GM23338 (cell line): ENCODE data around the gene GNS. TPM values are rescaled to one million over a fixed set of nuclear protein-coding genes. Genes with fewer than 3 reads are reported as not detected.

Experiments used
- ATAC-seq: fragments of 200-7000 bp; cut with Tn5 transposase; 3 replicates; pipeline ENCODE4 v1.9.1; 2020
- DNase-seq: peaks from one replicate; pipeline ENCODE4 v3.0.0-alpha.2; 2015; ENCODE audit warnings: low spot score
- H2AFZ ChIP-seq: fragments of 200-600 bp; sonication (generic); 2 replicates; pipeline ENCODE4 v1.8.0; 2016; ENCODE audit warnings: antibody characterized with exemption, mild to moderate bottlenecking, moderate library complexity
- H3F3A ChIP-seq: fragments of 200-600 bp; sonication (generic); replicated peaks from 2 replicates; pipeline ENCODE4 v1.8.0; 2017; ENCODE audit warnings: antibody characterized with exemption, mixed run types, low read depth
- H3K27ac ChIP-seq: fragments of 200-600 bp; sonication (generic); 2 replicates; pipeline ENCODE4 v1.6.1; 2016; ENCODE audit warnings: low read depth
- H3K27me3 ChIP-seq: fragments of 200-600 bp; sonication (generic); 2 replicates; pipeline ENCODE4 v1.8.0; 2016; ENCODE audit warnings: mild to moderate bottlenecking, mixed run types, moderate library complexity; ENCODE audit not compliant: insufficient read depth
- H3K36me3 ChIP-seq: fragments of 200-600 bp; sonication (generic); 2 replicates; pipeline ENCODE4 v1.8.0; 2016; ENCODE audit warnings: mild to moderate bottlenecking; ENCODE audit not compliant: insufficient read depth
- H3K4me1 ChIP-seq: fragments of 200-600 bp; sonication (generic); 2 replicates; pipeline ENCODE4 v1.8.0; 2016; ENCODE audit warnings: mild to moderate bottlenecking, moderate library complexity; ENCODE audit not compliant: insufficient read depth
- H3K4me2 ChIP-seq: fragments of 200-600 bp; sonication (generic); 2 replicates; pipeline ENCODE4 v1.7.1; 2017; ENCODE audit warnings: mixed run types
- H3K4me3 ChIP-seq: fragments of 200-600 bp; sonication (generic); 2 replicates; pipeline ENCODE4 v1.6.1; 2016; ENCODE audit warnings: mixed run types
- H3K79me2 ChIP-seq: fragments of 200-600 bp; sonication (generic); replicated peaks from 2 replicates; pipeline ENCODE4 v1.8.0; 2017; ENCODE audit warnings: mild to moderate bottlenecking; ENCODE audit not compliant: insufficient read depth
- H3K9me2 ChIP-seq: fragments of 200-600 bp; sonication (generic); 2 replicates; pipeline ENCODE4 v1.8.0; 2017; ENCODE audit not compliant: insufficient read depth
- H4K20me1 ChIP-seq: fragments of 200-600 bp; sonication (generic); replicated peaks from 2 replicates; pipeline ENCODE4 v1.8.0; 2017; ENCODE audit warnings: mild to moderate bottlenecking; ENCODE audit not compliant: insufficient read depth
- H3K27ac Mint-ChIP-seq: 2 replicates; pipeline ENCODE4 v1.8.0; 2020; ENCODE audit warnings: inconsistent platforms, mild to moderate bottlenecking, moderate library complexity, mixed read lengths
- H3K27me3 Mint-ChIP-seq: 3 replicates; pipeline ENCODE4 v1.8.0; 2022; ENCODE audit warnings: low read depth, mild to moderate bottlenecking, moderate library complexity, mixed read lengths, inconsistent platforms; ENCODE audit not compliant: insufficient read depth, poor library complexity
- H3K36me3 Mint-ChIP-seq: 3 replicates; pipeline ENCODE4 v1.8.0; 2021; ENCODE audit warnings: low read depth, mild to moderate bottlenecking, inconsistent platforms, moderate library complexity, mixed read lengths
- H3K4me1 Mint-ChIP-seq: 3 replicates; pipeline ENCODE4 v1.8.0; 2020; ENCODE audit warnings: mild to moderate bottlenecking, inconsistent platforms, mixed read lengths
- H3K4me3 Mint-ChIP-seq: 3 replicates; pipeline ENCODE4 v1.8.0; 2021; ENCODE audit warnings: moderate library complexity, mild to moderate bottlenecking, inconsistent platforms, mixed read lengths
- H3K9me3 Mint-ChIP-seq: 3 replicates; pipeline ENCODE4 v1.8.0; 2020; ENCODE audit warnings: moderate library complexity, mild to moderate bottlenecking, inconsistent platforms, mixed read lengths
- CREB1 ChIP-seq: fragments of 250-450 bp; sonication (Bioruptor Pico); IDR thresholded peaks from 2 replicates; pipeline ENCODE4 v1.5.0; 2020; ENCODE audit warnings: low read depth, mild to moderate bottlenecking, moderate library complexity
- CTCF ChIP-seq, 2 experiments: fragments of 200-600 bp in 1 of 2; sonication (generic) in 1 of 2; conservative IDR thresholded peaks; 2 replicates each; pipeline versions ENCODE4 v1.5.1 to v1.6.1; 2016 to 2017; ENCODE audit warnings: antibody characterized with exemption in 2 of 2, low read depth in 2 of 2, mild to moderate bottlenecking in 2 of 2, moderate library complexity in 1 of 2
- EZH2 ChIP-seq: fragments of 200-600 bp; sonication (generic); IDR thresholded peaks from one replicate; pipeline ENCODE4 v1.8.0; 2017; ENCODE audit warnings: antibody characterized with exemption, mild to moderate bottlenecking, low read depth; ENCODE audit not compliant: unreplicated experiment
- EZH2phosphoT487 ChIP-seq: fragments of 200-600 bp; sonication (generic); IDR thresholded peaks from one replicate; pipeline ENCODE4 v1.8.1; 2018; ENCODE audit warnings: antibody characterized with exemption; ENCODE audit not compliant: unreplicated experiment
- JUNB ChIP-seq: IDR thresholded peaks from one replicate; pipeline ENCODE4 v1.6.1; 2016; ENCODE audit warnings: antibody characterized with exemption; ENCODE audit not compliant: unreplicated experiment
- NANOG ChIP-seq: IDR thresholded peaks from 2 replicates; pipeline ENCODE4 v1.6.1; 2016; ENCODE audit warnings: antibody characterized with exemption, borderline replicate concordance
- POLR2AphosphoS5 ChIP-seq: IDR thresholded peaks from 2 replicates; pipeline ENCODE4 v1.6.1; 2016; ENCODE audit warnings: antibody characterized with exemption, low read depth
- STAT1 ChIP-seq: IDR thresholded peaks from one replicate; pipeline ENCODE4 v1.6.1; 2016; ENCODE audit warnings: antibody characterized with exemption; ENCODE audit not compliant: unreplicated experiment
- ZNF114 ChIP-seq: fragments of 250-450 bp; sonication (Bioruptor Pico); IDR thresholded peaks from 2 replicates; pipeline ENCODE4 v1.5.0; 2020; ENCODE audit warnings: mild to moderate bottlenecking, moderate library complexity
- ZNF331 ChIP-seq: fragments of 250-450 bp; sonication (Bioruptor Pico); IDR thresholded peaks from 2 replicates; pipeline ENCODE4 v1.5.0; 2020; ENCODE audit warnings: low read depth, mild to moderate bottlenecking, moderate library complexity
- ZNF462 ChIP-seq: fragments of 250-450 bp; sonication (Bioruptor Pico); IDR thresholded peaks from 2 replicates; pipeline ENCODE4 v1.5.0; 2020; ENCODE audit warnings: mild to moderate bottlenecking, moderate library complexity
- polyA plus RNA-seq: library from polyadenylated mRNA; unstranded; fragments of >200 nt; fragmentation: Nextera tagmentation; extraction: Ambion mirVana; gene quantifications from 2 replicates; pipeline ENCODE4 v1.2.1, GENCODE V29; 2016
- total RNA-seq: library from RNA; depleted of rRNA; stranded (reverse); fragments of >200 nt; shearing (Covaris generic); gene quantifications from 2 replicates; pipeline ENCODE4 v1.2.3, GENCODE V29; 2014
- TF ChIP-seq, protein P1 (sequence below): IDR thresholded peaks from one replicate; pipeline ENCODE4 v1.6.1; 2018; ENCODE audit warnings: antibody characterized with exemption; ENCODE audit not compliant: unreplicated experiment
- TF ChIP-seq, protein P2 (sequence below): IDR thresholded peaks from 2 replicates; pipeline ENCODE4 v1.6.1; 2016; ENCODE audit warnings: antibody characterized with exemption

Gene GNS
- total and polyA plus RNA-seq, 2 experiments from 2014 or later = 12.3 to 34.9 TPM

DNA sequence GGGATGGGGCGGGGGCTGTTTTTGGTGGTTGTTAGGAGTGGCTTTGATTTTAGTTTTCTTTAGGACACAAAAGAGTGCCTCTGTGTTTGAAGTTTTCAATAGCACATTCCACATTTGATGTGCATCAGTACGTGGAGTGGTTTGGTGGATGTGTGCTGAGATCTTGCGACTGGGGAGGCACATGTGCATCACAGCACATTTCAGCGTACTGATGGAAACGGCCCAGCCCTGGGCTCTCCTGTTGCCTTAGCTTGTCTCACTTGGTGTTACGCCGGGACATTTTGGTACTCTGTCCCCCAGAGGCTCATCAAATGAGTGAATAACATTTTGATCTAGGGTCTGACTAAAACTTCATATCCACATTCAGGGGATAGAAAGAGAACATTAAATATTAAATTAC, 70.5 kb downstream of the GNS start:
- H3K27ac Mint-ChIP-seq = 0 out of 2 replicates have a peak overlapping the region, but pooled peaks have one; percentile 54
- no peak overlapping the region for H3K4me2 ChIP-seq
- peaks cover 35% of the 10 kb centered on the region for H3K4me1 Mint-ChIP-seq
- no peak overlapping the region for H2AFZ ChIP-seq
- H3K27me3 ChIP-seq = no peaks in the 10 kb centered on the region
- TF ChIP-seq ZNF331 (CRISPR knock-in tag) (no peak), CTCF (conservative IDR thresholded peaks at IDR 0.05; ENCODE audit: low read depth in 2 of 2) (no peak), ZNF462 (CRISPR knock-in tag) (no peak), NANOG (no peak), ZNF114 (CRISPR knock-in tag) (no peak), POLR2AphosphoS5 (no peak), EZH2phosphoT487 (no peak), STAT1 (no peak), JUNB (no peak), CREB1 (CRISPR knock-in tag) (no peak), EZH2 (no peak)
- TF ChIP-seq, protein P1, sequence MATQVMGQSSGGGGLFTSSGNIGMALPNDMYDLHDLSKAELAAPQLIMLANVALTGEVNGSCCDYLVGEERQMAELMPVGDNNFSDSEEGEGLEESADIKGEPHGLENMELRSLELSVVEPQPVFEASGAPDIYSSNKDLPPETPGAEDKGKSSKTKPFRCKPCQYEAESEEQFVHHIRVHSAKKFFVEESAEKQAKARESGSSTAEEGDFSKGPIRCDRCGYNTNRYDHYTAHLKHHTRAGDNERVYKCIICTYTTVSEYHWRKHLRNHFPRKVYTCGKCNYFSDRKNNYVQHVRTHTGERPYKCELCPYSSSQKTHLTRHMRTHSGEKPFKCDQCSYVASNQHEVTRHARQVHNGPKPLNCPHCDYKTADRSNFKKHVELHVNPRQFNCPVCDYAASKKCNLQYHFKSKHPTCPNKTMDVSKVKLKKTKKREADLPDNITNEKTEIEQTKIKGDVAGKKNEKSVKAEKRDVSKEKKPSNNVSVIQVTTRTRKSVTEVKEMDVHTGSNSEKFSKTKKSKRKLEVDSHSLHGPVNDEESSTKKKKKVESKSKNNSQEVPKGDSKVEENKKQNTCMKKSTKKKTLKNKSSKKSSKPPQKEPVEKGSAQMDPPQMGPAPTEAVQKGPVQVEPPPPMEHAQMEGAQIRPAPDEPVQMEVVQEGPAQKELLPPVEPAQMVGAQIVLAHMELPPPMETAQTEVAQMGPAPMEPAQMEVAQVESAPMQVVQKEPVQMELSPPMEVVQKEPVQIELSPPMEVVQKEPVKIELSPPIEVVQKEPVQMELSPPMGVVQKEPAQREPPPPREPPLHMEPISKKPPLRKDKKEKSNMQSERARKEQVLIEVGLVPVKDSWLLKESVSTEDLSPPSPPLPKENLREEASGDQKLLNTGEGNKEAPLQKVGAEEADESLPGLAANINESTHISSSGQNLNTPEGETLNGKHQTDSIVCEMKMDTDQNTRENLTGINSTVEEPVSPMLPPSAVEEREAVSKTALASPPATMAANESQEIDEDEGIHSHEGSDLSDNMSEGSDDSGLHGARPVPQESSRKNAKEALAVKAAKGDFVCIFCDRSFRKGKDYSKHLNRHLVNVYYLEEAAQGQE = no peak
- TF ChIP-seq, protein P2, sequence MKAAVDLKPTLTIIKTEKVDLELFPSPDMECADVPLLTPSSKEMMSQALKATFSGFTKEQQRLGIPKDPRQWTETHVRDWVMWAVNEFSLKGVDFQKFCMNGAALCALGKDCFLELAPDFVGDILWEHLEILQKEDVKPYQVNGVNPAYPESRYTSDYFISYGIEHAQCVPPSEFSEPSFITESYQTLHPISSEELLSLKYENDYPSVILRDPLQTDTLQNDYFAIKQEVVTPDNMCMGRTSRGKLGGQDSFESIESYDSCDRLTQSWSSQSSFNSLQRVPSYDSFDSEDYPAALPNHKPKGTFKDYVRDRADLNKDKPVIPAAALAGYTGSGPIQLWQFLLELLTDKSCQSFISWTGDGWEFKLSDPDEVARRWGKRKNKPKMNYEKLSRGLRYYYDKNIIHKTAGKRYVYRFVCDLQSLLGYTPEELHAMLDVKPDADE = no peak
- H3K9me2 ChIP-seq = no peaks in the 10 kb centered on the region
- H3K4me3 ChIP-seq = no peak overlapping the region
- ATAC-seq (no peak), DNase-seq (no peak)
- H3K9me3 Mint-ChIP-seq = no peaks in the 10 kb centered on the region; the same call in 2 of the 3 replicates
- H4K20me1 ChIP-seq = no peaks in the 10 kb centered on the region; the same call in 1 of the 2 replicates
- H3K36me3 ChIP-seq = 0 out of 2 replicates have a peak, but pooled peaks cover 4% of the 10 kb centered on the region
- peaks cover 37% of the 10 kb centered on the region for H3K36me3 Mint-ChIP-seq
- no peak overlapping the region for H3K27ac ChIP-seq
- peaks cover 37% of the 10 kb centered on the region for H3K4me1 ChIP-seq
- H3K79me2 ChIP-seq = peaks cover 22% of the 10 kb centered on the region
- no peak overlapping the region for H3K4me3 Mint-ChIP-seq
- peaks cover 7% of the 10 kb centered on the region for H3K27me3 Mint-ChIP-seq
- H3F3A ChIP-seq = no peaks in the 10 kb centered on the region
